Measurements from ENCODE around the gene ZMYM2.

DNA sequence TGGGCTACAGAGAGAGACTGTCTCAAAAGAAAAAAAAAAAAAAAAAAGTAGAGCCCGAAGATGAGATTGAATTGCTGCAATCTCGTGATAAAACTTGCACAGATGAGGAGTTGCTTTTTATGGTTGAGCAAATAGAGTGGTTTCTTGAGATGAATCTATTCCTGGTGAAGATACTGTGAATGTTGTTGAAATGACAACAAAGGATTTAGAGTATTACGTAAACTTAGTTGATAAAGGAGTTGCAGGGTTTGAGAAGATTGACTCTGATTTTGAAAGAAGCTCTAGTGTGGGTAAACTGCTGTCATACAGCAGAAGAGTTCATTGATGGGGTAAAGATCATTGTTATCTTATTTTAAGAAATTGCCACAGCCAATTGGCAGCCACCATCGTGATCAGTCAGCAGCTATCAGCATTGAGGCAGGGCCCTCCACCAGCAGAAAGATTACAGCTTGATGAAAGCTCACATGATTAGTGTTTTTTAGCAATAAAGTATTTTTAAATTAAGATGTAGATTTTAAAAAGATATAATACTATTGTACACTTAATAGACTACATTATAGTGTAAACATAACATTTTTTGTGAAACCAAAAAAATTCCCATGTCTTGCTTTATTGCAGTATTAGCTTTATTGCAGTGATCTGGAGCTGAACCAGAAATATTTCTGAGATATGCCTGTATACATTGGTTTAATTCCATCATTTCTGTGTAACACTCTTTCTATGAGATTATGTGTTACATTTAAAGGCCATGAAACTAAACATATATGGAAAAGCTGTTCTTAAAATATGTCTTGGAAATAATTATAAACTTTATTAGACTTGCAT is 43.1 kb downstream of the ZMYM2 start:
- TF ChIP-seq, protein P1, sequence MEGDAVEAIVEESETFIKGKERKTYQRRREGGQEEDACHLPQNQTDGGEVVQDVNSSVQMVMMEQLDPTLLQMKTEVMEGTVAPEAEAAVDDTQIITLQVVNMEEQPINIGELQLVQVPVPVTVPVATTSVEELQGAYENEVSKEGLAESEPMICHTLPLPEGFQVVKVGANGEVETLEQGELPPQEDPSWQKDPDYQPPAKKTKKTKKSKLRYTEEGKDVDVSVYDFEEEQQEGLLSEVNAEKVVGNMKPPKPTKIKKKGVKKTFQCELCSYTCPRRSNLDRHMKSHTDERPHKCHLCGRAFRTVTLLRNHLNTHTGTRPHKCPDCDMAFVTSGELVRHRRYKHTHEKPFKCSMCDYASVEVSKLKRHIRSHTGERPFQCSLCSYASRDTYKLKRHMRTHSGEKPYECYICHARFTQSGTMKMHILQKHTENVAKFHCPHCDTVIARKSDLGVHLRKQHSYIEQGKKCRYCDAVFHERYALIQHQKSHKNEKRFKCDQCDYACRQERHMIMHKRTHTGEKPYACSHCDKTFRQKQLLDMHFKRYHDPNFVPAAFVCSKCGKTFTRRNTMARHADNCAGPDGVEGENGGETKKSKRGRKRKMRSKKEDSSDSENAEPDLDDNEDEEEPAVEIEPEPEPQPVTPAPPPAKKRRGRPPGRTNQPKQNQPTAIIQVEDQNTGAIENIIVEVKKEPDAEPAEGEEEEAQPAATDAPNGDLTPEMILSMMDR (IDR thresholded peaks at IDR 0.05; ENCODE audit: insufficient read depth, low read depth, low read length) = no peak
- TF ChIP-seq EZH2 (IDR thresholded peaks at IDR 0.05; ENCODE audit: insufficient read depth, low read length) = no peak

Data from astrocyte (in vitro differentiated cells and primary cell).